Thyroid gland (tissue), 4 donors: ENCODE measurements around the gene MAML3. TPM values are rescaled to one million over a fixed set of nuclear protein-coding genes. Genes with fewer than 3 reads are reported as not detected.

ENCODE experiments used
- DNase-seq, 2 donors: peaks; one replicate each; pipeline ENCODE4 v3.0.0-alpha.2; 2019
- H3K27ac ChIP-seq, 3 donors: fragments of 200-600 bp; sonication (generic); 1 replicate in 2 of 3; 2 replicates in 1 of 3; pipeline ENCODE4 v1.5.1; 2016 to 2019; ENCODE audit warnings: mild to moderate bottlenecking in 1 of 3, moderate library complexity in 1 of 3
- H3K27me3 ChIP-seq: fragments of 200-600 bp; sonication (generic); one replicate; pipeline ENCODE4 v1.5.1; 2019
- H3K36me3 ChIP-seq, 2 donors: fragments of 200-600 bp; sonication (generic); one replicate each; pipeline ENCODE4 v1.5.1; 2016 to 2019
- H3K4me1 ChIP-seq, 2 donors: fragments of 200-600 bp; sonication (generic); one replicate each; pipeline ENCODE4 v1.5.1; 2017 to 2019
- H3K4me3 ChIP-seq, 3 donors: fragments of 200-600 bp; sonication (generic); replicated peaks in 1 of 3; 1 replicate in 2 of 3; 2 replicates in 1 of 3; pipeline ENCODE4 v1.5.1; 2016; ENCODE audit warnings: mild to moderate bottlenecking in 1 of 3
- H3K9me3 ChIP-seq: fragments of 200-600 bp; sonication (generic); one replicate; pipeline ENCODE4 v1.5.1; 2017
- POLR2A ChIP-seq, 2 donors: fragments of 450-650 bp; IDR thresholded peaks; one replicate each; pipeline ENCODE4 v1.6.1; 2017; ENCODE audit warnings: antibody characterized with exemption in 2 of 2, mild to moderate bottlenecking in 2 of 2, moderate library complexity in 1 of 2
- WGBS, 2 donors: methylation state at CpG; one replicate each; pipeline ENCODE4 v1.1.5; 2017; 5-methylcytosine and 5-hydroxymethylcytosine counted together
- intact Hi-C: fragments of 100-400 bp; cut with DNase I; formaldehyde crosslinking; loops from one replicate; pipeline ENCODE4 v1.15.1; 2023
- total RNA-seq, 4 donors: library from RNA; depleted of rRNA; stranded (reverse); fragments of >200 nt; gene quantifications; one replicate each; pipeline ENCODE4 v1.2.3, GENCODE V29; 2016
- TF ChIP-seq, protein P1 (sequence below), 6 experiments: fragments of 200-600 bp in 3 of 6; fragments of 450-650 bp in 3 of 6; sonication (generic) in 3 of 6; IDR thresholded peaks; one replicate each; pipeline ENCODE4 v1.5.1; 2016 to 2019; ENCODE audit warnings: antibody characterized with exemption in 6 of 6, mild to moderate bottlenecking in 2 of 6, inconsistent platforms in 1 of 6, moderate library complexity in 1 of 6

The MAML3 gene
- total RNA-seq, 4 donors from 2014 or later = 5.7 to 14.1 (median 11.4) TPM

GRCh38 chr4:139845453-139846093 lies 308.4 kb downstream of the MAML3 start:
- intact Hi-C loops = no loop called here
- no peak overlapping the region for H3K27ac ChIP-seq
- 92 to 93% methylated on average over 3 of the region's 3 CpGs for WGBS, 2 donors
- H3K36me3 ChIP-seq = no peaks in the 10 kb centered on the region
- no peak overlapping the region for H3K4me3 ChIP-seq
- no peak for TF ChIP-seq POLR2A (IDR thresholded peaks at IDR 0.05)
- TF ChIP-seq, protein P1, sequence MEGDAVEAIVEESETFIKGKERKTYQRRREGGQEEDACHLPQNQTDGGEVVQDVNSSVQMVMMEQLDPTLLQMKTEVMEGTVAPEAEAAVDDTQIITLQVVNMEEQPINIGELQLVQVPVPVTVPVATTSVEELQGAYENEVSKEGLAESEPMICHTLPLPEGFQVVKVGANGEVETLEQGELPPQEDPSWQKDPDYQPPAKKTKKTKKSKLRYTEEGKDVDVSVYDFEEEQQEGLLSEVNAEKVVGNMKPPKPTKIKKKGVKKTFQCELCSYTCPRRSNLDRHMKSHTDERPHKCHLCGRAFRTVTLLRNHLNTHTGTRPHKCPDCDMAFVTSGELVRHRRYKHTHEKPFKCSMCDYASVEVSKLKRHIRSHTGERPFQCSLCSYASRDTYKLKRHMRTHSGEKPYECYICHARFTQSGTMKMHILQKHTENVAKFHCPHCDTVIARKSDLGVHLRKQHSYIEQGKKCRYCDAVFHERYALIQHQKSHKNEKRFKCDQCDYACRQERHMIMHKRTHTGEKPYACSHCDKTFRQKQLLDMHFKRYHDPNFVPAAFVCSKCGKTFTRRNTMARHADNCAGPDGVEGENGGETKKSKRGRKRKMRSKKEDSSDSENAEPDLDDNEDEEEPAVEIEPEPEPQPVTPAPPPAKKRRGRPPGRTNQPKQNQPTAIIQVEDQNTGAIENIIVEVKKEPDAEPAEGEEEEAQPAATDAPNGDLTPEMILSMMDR (IDR thresholded peaks at IDR 0.05) = no peak
- DNase-seq = no peak
- no peaks in the 10 kb centered on the region for H3K9me3 ChIP-seq
- peaks cover 0 to 4% of the 10 kb centered on the region in 2 donors for H3K4me1 ChIP-seq
- no peaks in the 10 kb centered on the region for H3K27me3 ChIP-seq

- Histone ChIP-seq H3K4me3 (no peak overlapping the region), H3K36me3 (no peaks in the 10 kb centered on the region), H3K9me3 (no peaks in the 10 kb centered on the region), H3K27ac (no peak overlapping the region), H3K4me1 (peaks cover 0 to 4% of the 10 kb centered on the region in 2 donors), H3K27me3 (no peaks in the 10 kb centered on the region)
- DNase-seq = no peak
- no peak for TF ChIP-seq POLR2A (IDR thresholded peaks at IDR 0.05)
- TF ChIP-seq, protein P1 (IDR thresholded peaks at IDR 0.05) = no peak
- intact Hi-C loops = no loop called here
Observed at GRCh38 chr4:139844459-139845036, 309.4 kb downstream of the MAML3 start.

- intact Hi-C loops = no loop called here
- no peaks in the 10 kb centered on the region for H3K36me3 ChIP-seq
- no peaks in the 10 kb centered on the region for H3K9me3 ChIP-seq
- 92 to 96% methylated on average over 2 of the region's 2 CpGs for WGBS, 2 donors
- TF ChIP-seq POLR2A (IDR thresholded peaks at IDR 0.05) = no peak
- TF ChIP-seq, protein P1 (IDR thresholded peaks at IDR 0.05) = no peak
- peaks cover 0 to 4% of the 10 kb centered on the region in 2 donors for H3K4me1 ChIP-seq
- no peak for DNase-seq
- no peak overlapping the region for H3K4me3 ChIP-seq
- no peak overlapping the region for H3K27ac ChIP-seq
- H3K27me3 ChIP-seq = no peaks in the 10 kb centered on the region
Observed at GRCh38 chr4:139844057-139844456, 309.9 kb downstream of the MAML3 start.

GRCh38 chr4:139843641-139844040 lies 310.3 kb downstream of the MAML3 start:
- Histone ChIP-seq H3K4me3 (no peak overlapping the region), H3K36me3 (no peaks in the 10 kb centered on the region), H3K4me1 (peaks cover 0 to 4% of the 10 kb centered on the region in 2 donors), H3K27ac (no peak overlapping the region), H3K27me3 (no peaks in the 10 kb centered on the region), H3K9me3 (no peaks in the 10 kb centered on the region)
- WGBS, 2 donors = 94 to 95% methylated on average over 5 of the region's 5 CpGs
- intact Hi-C loops = no loop called here
- TF ChIP-seq POLR2A (IDR thresholded peaks at IDR 0.05) = no peak
- TF ChIP-seq, protein P1 (IDR thresholded peaks at IDR 0.05) = no peak
- DNase-seq = no peak

DNA sequence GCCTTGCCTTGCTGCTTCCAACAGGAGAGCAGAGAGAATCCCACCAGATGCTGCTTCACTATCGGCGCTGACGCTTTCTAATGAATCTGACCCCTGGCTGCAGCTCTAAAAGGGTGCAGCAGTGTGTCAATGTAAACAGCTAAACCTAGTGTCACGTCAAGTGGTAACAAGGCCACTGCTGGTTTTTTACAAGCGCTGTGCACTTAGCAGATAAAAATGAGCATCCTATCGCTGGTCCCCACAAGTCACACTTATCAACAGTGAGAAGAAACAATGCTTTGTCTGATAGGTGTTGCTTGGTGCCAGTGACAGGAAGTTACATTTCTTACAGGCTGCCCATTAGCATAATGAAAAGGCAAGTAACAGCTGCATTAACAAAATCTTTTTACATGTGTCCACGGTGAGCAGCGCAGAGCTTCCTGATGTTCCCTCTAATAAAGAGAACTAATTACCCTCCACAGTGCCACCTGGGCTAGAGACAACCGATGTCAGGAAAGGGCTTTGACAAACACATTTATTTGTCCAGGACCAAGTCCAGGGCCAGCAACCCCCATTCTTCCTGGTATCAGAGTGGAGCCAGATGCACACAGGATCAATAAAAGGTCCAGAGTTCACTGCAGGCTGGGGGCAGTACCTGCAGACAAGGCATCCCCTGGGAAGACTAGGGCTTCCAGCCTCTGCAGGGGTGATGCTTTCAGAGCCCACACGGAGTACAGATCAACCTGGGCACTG lies 312.4 kb downstream of the MAML3 start:
- intact Hi-C loops = no loop called here

More for the DNA sequence above, 312.4 kb downstream of the MAML3 start:
- no peak overlapping the region for H3K27ac ChIP-seq
- H3K4me1 ChIP-seq = no peaks in the 10 kb centered on the region
- TF ChIP-seq, protein P1 (IDR thresholded peaks at IDR 0.05) = no peak
- no peak for TF ChIP-seq POLR2A (IDR thresholded peaks at IDR 0.05)
- DNase-seq = no peak
- 79 to 83% methylated on average over 10 of the region's 10 CpGs for WGBS, 2 donors
- H3K9me3 ChIP-seq = no peaks in the 10 kb centered on the region
- no peaks in the 10 kb centered on the region for H3K27me3 ChIP-seq
- no peaks in the 10 kb centered on the region for H3K36me3 ChIP-seq
- no peak overlapping the region for H3K4me3 ChIP-seq
